ENCODE measurements around the gene PLOD3. TPM values are rescaled to one million over a fixed set of nuclear protein-coding genes. Genes with fewer than 3 reads are reported as not detected.
A peak's percentile ranks its signal among the peaks of the same experiment; 100 is the strongest.

The PLOD3 gene
- polyA plus RNA-seq, 1 donor, result 52.4 TPM

- Histone ChIP-seq H3K4me3 (ENCODE audit: low read length) (peak overlapping the region; percentile 46), H3K27me3 (ENCODE audit: control insufficient read depth, insufficient read depth, low read length) (no peaks in the 10 kb centered on the region), H3K27ac (ENCODE audit: low read length) (peak overlapping the region; percentile 76), H3K4me1 (ENCODE audit: control insufficient read depth, insufficient read depth, low read length) (peaks cover 52% of the 10 kb centered on the region), H3K9me3 (ENCODE audit: control insufficient read depth, low read depth, low read length) (no peaks in the 10 kb centered on the region), H3K36me3 (ENCODE audit: control insufficient read depth, insufficient read depth, low read length) (peaks cover 19% of the 10 kb centered on the region)
- no CpG with 5 or more reads among the region's 7 CpGs for WGBS (ENCODE audit: insufficient coverage, low lambda C conversion rate)
- DNase-seq, result peak in 1 of 2 donors; percentile 52
Observed at GRCh38 chr7:101231644-101232043, 14.3 kb upstream of the PLOD3 start.

- peak in 1 of 2 donors; percentile 62 for DNase-seq
- Histone ChIP-seq H3K27me3 (ENCODE audit: control insufficient read depth, insufficient read depth, low read length) (no peaks in the 10 kb centered on the region), H3K36me3 (ENCODE audit: control insufficient read depth, insufficient read depth, low read length) (peaks cover 47% of the 10 kb centered on the region), H3K27ac (ENCODE audit: low read length) (no peak overlapping the region), H3K4me3 (ENCODE audit: low read length) (no peak overlapping the region), H3K4me1 (ENCODE audit: control insufficient read depth, insufficient read depth, low read length) (peaks cover 8% of the 10 kb centered on the region), H3K9me3 (ENCODE audit: control insufficient read depth, low read depth, low read length) (peaks cover 6% of the 10 kb centered on the region)
- WGBS (ENCODE audit: insufficient coverage, low lambda C conversion rate), result 89% methylated on average over 3 of the region's 9 CpGs
Observed at GRCh38 chr7:101226721-101227120, 9.3 kb upstream of the PLOD3 start.

DNA sequence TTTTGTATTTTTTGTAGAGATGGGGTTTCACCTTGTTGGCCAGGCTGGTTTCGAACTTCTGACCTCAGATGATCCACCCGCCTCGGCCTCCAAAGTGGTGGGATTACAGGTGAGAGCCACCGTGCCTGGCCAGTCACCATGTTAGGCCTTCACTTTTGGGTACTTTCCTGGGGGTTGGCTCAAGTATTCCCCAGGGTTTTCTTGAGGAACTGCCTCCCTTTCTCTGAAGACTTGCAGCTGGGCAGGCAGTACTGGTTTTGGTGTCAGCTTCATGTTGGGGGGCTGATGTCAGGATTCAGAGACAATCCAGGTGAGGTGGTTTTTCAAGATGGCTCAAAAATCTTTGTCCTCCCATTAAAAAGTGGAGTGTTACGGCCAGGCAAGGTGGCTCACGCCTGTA, 8.3 kb upstream of the PLOD3 start:
- DNase-seq, result no peak
- peaks cover 6% of the 10 kb centered on the region for H3K9me3 ChIP-seq (ENCODE audit: control insufficient read depth, low read depth, low read length)
- no peaks in the 10 kb centered on the region for H3K27me3 ChIP-seq (ENCODE audit: control insufficient read depth, insufficient read depth, low read length)
- H3K27ac ChIP-seq (ENCODE audit: low read length), result no peak overlapping the region
- H3K4me3 ChIP-seq (ENCODE audit: low read length), result no peak overlapping the region
- peaks cover 3% of the 10 kb centered on the region for H3K4me1 ChIP-seq (ENCODE audit: control insufficient read depth, insufficient read depth, low read length)
- H3K36me3 ChIP-seq (ENCODE audit: control insufficient read depth, insufficient read depth, low read length), result peaks cover 51% of the 10 kb centered on the region
- no CpG with 5 or more reads among the region's 6 CpGs for WGBS (ENCODE audit: insufficient coverage, low lambda C conversion rate)

GRCh38 chr7:101223528-101223927, 6.1 kb upstream of the PLOD3 start:
- WGBS (ENCODE audit: insufficient coverage, low lambda C conversion rate), result no CpG with 5 or more reads among the region's 15 CpGs
- Histone ChIP-seq H3K36me3 (ENCODE audit: control insufficient read depth, insufficient read depth, low read length) (peaks cover 44% of the 10 kb centered on the region), H3K4me1 (ENCODE audit: control insufficient read depth, insufficient read depth, low read length) (peaks cover 19% of the 10 kb centered on the region), H3K27ac (ENCODE audit: low read length) (no peak overlapping the region), H3K4me3 (ENCODE audit: low read length) (no peak overlapping the region), H3K9me3 (ENCODE audit: control insufficient read depth, low read depth, low read length) (peaks cover 6% of the 10 kb centered on the region), H3K27me3 (ENCODE audit: control insufficient read depth, insufficient read depth, low read length) (no peaks in the 10 kb centered on the region)
- DNase-seq, result no peak

GRCh38 chr7:101222275-101222830, 5.0 kb upstream of the PLOD3 start:
- H3K27me3 ChIP-seq (ENCODE audit: control insufficient read depth, insufficient read depth, low read length), result no peaks in the 10 kb centered on the region
- peaks cover 37% of the 10 kb centered on the region for H3K36me3 ChIP-seq (ENCODE audit: control insufficient read depth, insufficient read depth, low read length)
- DNase-seq, result no peak
- peaks cover 6% of the 10 kb centered on the region for H3K9me3 ChIP-seq (ENCODE audit: control insufficient read depth, low read depth, low read length)
- H3K27ac ChIP-seq (ENCODE audit: low read length), result no peak overlapping the region
- H3K4me1 ChIP-seq (ENCODE audit: control insufficient read depth, insufficient read depth, low read length), result peaks cover 20% of the 10 kb centered on the region
- no peak overlapping the region for H3K4me3 ChIP-seq (ENCODE audit: low read length)
- no CpG with 5 or more reads among the region's 27 CpGs for WGBS (ENCODE audit: insufficient coverage, low lambda C conversion rate)

- H3K27ac ChIP-seq (ENCODE audit: low read length), result peak overlapping the region; percentile 95
- H3K27me3 ChIP-seq (ENCODE audit: control insufficient read depth, insufficient read depth, low read length), result no peaks in the 10 kb centered on the region
- peaks cover 29% of the 10 kb centered on the region for H3K4me1 ChIP-seq (ENCODE audit: control insufficient read depth, insufficient read depth, low read length)
- DNase-seq, result peak; percentile 80 to 86
- H3K36me3 ChIP-seq (ENCODE audit: control insufficient read depth, insufficient read depth, low read length), result peaks cover 37% of the 10 kb centered on the region
- no peak overlapping the region for H3K4me3 ChIP-seq (ENCODE audit: low read length)
- peaks cover 6% of the 10 kb centered on the region for H3K9me3 ChIP-seq (ENCODE audit: control insufficient read depth, low read depth, low read length)
- WGBS (ENCODE audit: insufficient coverage, low lambda C conversion rate), result no CpG with 5 or more reads among the region's 5 CpGs
Observed at GRCh38 chr7:101220295-101220694, 2.9 kb upstream of the PLOD3 start.

- Histone ChIP-seq H3K27me3 (ENCODE audit: control insufficient read depth, insufficient read depth, low read length) (no peaks in the 10 kb centered on the region), H3K36me3 (ENCODE audit: control insufficient read depth, insufficient read depth, low read length) (peaks cover 26% of the 10 kb centered on the region), H3K4me1 (ENCODE audit: control insufficient read depth, insufficient read depth, low read length) (peaks cover 29% of the 10 kb centered on the region), H3K9me3 (ENCODE audit: control insufficient read depth, low read depth, low read length) (peaks cover 5% of the 10 kb centered on the region), H3K27ac (ENCODE audit: low read length) (peak overlapping the region; percentile 95), H3K4me3 (ENCODE audit: low read length) (peak overlapping the region; percentile 71)
- 21% methylated on average over 5 of the region's 26 CpGs for WGBS (ENCODE audit: insufficient coverage, low lambda C conversion rate)
- DNase-seq, result peak in 1 of 2 donors; percentile 66
Observed at GRCh38 chr7:101218236-101219125, 1.1 kb upstream of the PLOD3 start.

DNA sequence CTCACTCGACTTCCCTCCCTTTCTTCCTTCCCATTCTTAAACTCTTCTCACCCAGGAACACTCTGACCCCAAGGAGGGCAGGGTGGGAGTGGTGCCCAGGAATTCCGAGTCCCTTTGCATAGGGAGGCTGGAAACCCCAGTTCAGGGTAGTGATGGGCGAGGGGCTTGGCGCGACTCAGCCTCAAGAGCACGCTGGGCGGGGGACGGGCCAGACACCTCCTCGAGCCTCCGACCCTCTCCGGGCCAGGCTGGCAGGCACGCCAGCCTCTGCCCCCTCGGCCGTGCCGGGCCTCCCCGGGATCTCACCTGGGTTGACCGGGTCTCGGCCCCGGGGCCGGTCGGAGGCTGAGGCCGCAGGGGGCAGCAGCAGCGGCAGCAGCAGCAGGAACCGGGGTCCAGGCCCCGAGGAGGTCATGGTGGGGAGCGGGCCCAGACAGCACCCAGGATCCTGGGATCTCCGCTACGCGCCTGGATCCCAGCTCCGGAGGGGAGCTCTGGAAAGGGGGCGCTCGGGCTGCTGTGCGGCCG, 457 bp downstream of the PLOD3 start:
- Histone ChIP-seq H3K36me3 (ENCODE audit: control insufficient read depth, insufficient read depth, low read length) (peaks cover 28% of the 10 kb centered on the region), H3K4me3 (ENCODE audit: low read length) (peak overlapping the region; percentile 71), H3K9me3 (ENCODE audit: control insufficient read depth, low read depth, low read length) (no peaks in the 10 kb centered on the region), H3K4me1 (ENCODE audit: control insufficient read depth, insufficient read depth, low read length) (peaks cover 29% of the 10 kb centered on the region), H3K27me3 (ENCODE audit: control insufficient read depth, insufficient read depth, low read length) (no peaks in the 10 kb centered on the region), H3K27ac (ENCODE audit: low read length) (peak overlapping the region; percentile 95)
- WGBS (ENCODE audit: insufficient coverage, low lambda C conversion rate), result no CpG with 5 or more reads among the region's 34 CpGs
- DNase-seq, result peak in 1 of 2 donors; percentile 54

- no peak for DNase-seq
- Histone ChIP-seq H3K4me1 (ENCODE audit: control insufficient read depth, insufficient read depth, low read length) (peaks cover 29% of the 10 kb centered on the region), H3K9me3 (ENCODE audit: control insufficient read depth, low read depth, low read length) (no peaks in the 10 kb centered on the region), H3K4me3 (ENCODE audit: low read length) (peak overlapping the region; percentile 71), H3K27me3 (ENCODE audit: control insufficient read depth, insufficient read depth, low read length) (no peaks in the 10 kb centered on the region), H3K36me3 (ENCODE audit: control insufficient read depth, insufficient read depth, low read length) (peaks cover 30% of the 10 kb centered on the region), H3K27ac (ENCODE audit: low read length) (peak overlapping the region; percentile 95)
- no CpG with 5 or more reads among the region's 31 CpGs for WGBS (ENCODE audit: insufficient coverage, low lambda C conversion rate)
Observed at GRCh38 chr7:101216001-101216859, 1.2 kb downstream of the PLOD3 start.

GRCh38 chr7:101212014-101212413, 5.4 kb downstream of the PLOD3 start:
- no CpG with 5 or more reads among the region's 8 CpGs for WGBS (ENCODE audit: insufficient coverage, low lambda C conversion rate)
- no peak for DNase-seq
- H3K9me3 ChIP-seq (ENCODE audit: control insufficient read depth, low read depth, low read length), result no peaks in the 10 kb centered on the region
- peaks cover 9% of the 10 kb centered on the region for H3K4me1 ChIP-seq (ENCODE audit: control insufficient read depth, insufficient read depth, low read length)
- H3K36me3 ChIP-seq (ENCODE audit: control insufficient read depth, insufficient read depth, low read length), result peaks cover 61% of the 10 kb centered on the region
- no peak overlapping the region for H3K4me3 ChIP-seq (ENCODE audit: low read length)
- no peak overlapping the region for H3K27ac ChIP-seq (ENCODE audit: low read length)
- no peaks in the 10 kb centered on the region for H3K27me3 ChIP-seq (ENCODE audit: control insufficient read depth, insufficient read depth, low read length)
